GM21515 (cell line): Measurements from ENCODE around the gene ZNF683.
"Not testable (repeated sequence)": the region's sequence is repeated elsewhere in the genome, so short reads cannot be mapped to it uniquely, and the experiment has no call there.

Source experiments
- ATAC-seq: cut with Tn5 transposase; IDR thresholded peaks from one replicate; pipeline ENCODE4 v1.9.1; 2021; ENCODE audit not compliant: unreplicated experiment

ZNF683 gene

GRCh38 chr1:26372611-26373010 is at the start of gene ZNF683:
TSS of gene ZNF683 (minus strand) at chr1:26372750. CDS start at chr1:26368571, 4,179 bp downstream.
- not testable (repeated sequence) for ATAC-seq

- ATAC-seq = no peak
Observed at GRCh38 chr1:26419494-26419893, 46.9 kb upstream of the ZNF683 start.

- no peak for ATAC-seq
Observed at GRCh38 chr1:26418865-26419349, 46.4 kb upstream of the ZNF683 start.

- ATAC-seq = no peak
Observed at GRCh38 chr1:26417111-26417759, 44.7 kb upstream of the ZNF683 start.

GRCh38 chr1:26413031-26413430 is 40.5 kb upstream of the ZNF683 start:
- no peak for ATAC-seq

GRCh38 chr1:26412180-26412840 is 39.8 kb upstream of the ZNF683 start:
- ATAC-seq = no peak

- no peak for ATAC-seq
Observed at GRCh38 chr1:26411624-26412074, 39.1 kb upstream of the ZNF683 start.

GRCh38 chr1:26410706-26411623 is 38.4 kb upstream of the ZNF683 start, which contains the start of gene LIN28A:
TSS of gene LIN28A (plus strand) at chr1:26410817. CDS start at chr1:26410892, 75 bp downstream.
- no peak for ATAC-seq

GRCh38 chr1:26409191-26409807 is 36.7 kb upstream of the ZNF683 start:
- ATAC-seq = no peak

- ATAC-seq = no peak
Observed at GRCh38 chr1:26408604-26409003, 36.1 kb upstream of the ZNF683 start.

GRCh38 chr1:26405281-26405915 is 32.8 kb upstream of the ZNF683 start:
- no peak for ATAC-seq

GRCh38 chr1:26404641-26405040 is 32.1 kb upstream of the ZNF683 start:
- no peak for ATAC-seq

- no peak for ATAC-seq
Observed at GRCh38 chr1:26403656-26404055, 31.1 kb upstream of the ZNF683 start.

GRCh38 chr1:26401891-26402290 is 29.3 kb upstream of the ZNF683 start:
- ATAC-seq = no peak

- ATAC-seq = no peak
Observed at GRCh38 chr1:26399034-26399433, 26.5 kb upstream of the ZNF683 start.

- ATAC-seq = no peak
Observed at GRCh38 chr1:26395754-26396153, 23.2 kb upstream of the ZNF683 start.

- no peak for ATAC-seq
Observed at GRCh38 chr1:26391450-26391849, 18.9 kb upstream of the ZNF683 start.

GRCh38 chr1:26389604-26390247 is 17.2 kb upstream of the ZNF683 start:
- ATAC-seq = no peak

GRCh38 chr1:26388791-26389445 is 16.4 kb upstream of the ZNF683 start:
- ATAC-seq = no peak
